ENCODE data around the gene IPO5.
"Not testable (repeated sequence)": the region's sequence is repeated elsewhere in the genome, so short reads cannot be mapped to it uniquely, and the experiment has no call there.

The IPO5 gene

GRCh38 chr13:98004997-98005396 lies 51.5 kb downstream of the IPO5 start:
- not testable (repeated sequence) for DNase-seq; H3K4me3 ChIP-seq (ENCODE audit: insufficient read depth, low read depth, low read length, poor library complexity, severe bottlenecking); H3K27me3 ChIP-seq (replicated peaks; ENCODE audit: control insufficient read depth, insufficient read depth, low read length, poor library complexity, severe bottlenecking); H3K27ac ChIP-seq (ENCODE audit: insufficient read depth, low read length, poor library complexity, severe bottlenecking); H3K9me3 ChIP-seq (ENCODE audit: control insufficient read depth, low read length); H3K4me1 ChIP-seq (ENCODE audit: control insufficient read depth, insufficient read depth, low read length, poor library complexity, severe bottlenecking)
- peaks cover 83% of the 10 kb centered on the region for H3K36me3 ChIP-seq (ENCODE audit: control insufficient read depth, insufficient read depth, low read length)

- no peak overlapping the region for H3K4me3 ChIP-seq (ENCODE audit: insufficient read depth, low read depth, low read length, poor library complexity, severe bottlenecking)
- H3K4me1 ChIP-seq (ENCODE audit: control insufficient read depth, insufficient read depth, low read length, poor library complexity, severe bottlenecking): no peaks in the 10 kb centered on the region
- no peak overlapping the region for H3K27ac ChIP-seq (ENCODE audit: insufficient read depth, low read length, poor library complexity, severe bottlenecking)
- no peak for DNase-seq
- peaks cover 77% of the 10 kb centered on the region for H3K36me3 ChIP-seq (ENCODE audit: control insufficient read depth, insufficient read depth, low read length)
- H3K27me3 ChIP-seq (replicated peaks; ENCODE audit: control insufficient read depth, insufficient read depth, low read length, poor library complexity, severe bottlenecking): no peaks in the 10 kb centered on the region
- H3K9me3 ChIP-seq (ENCODE audit: control insufficient read depth, low read length): no peaks in the 10 kb centered on the region
These were observed 53.5 kb downstream of the IPO5 start for GRCh38 chr13:98007001-98007400.

- no peaks in the 10 kb centered on the region for H3K9me3 ChIP-seq (ENCODE audit: control insufficient read depth, low read length)
- H3K4me1 ChIP-seq (ENCODE audit: control insufficient read depth, insufficient read depth, low read length, poor library complexity, severe bottlenecking): no peaks in the 10 kb centered on the region
- no peak for DNase-seq
- no peaks in the 10 kb centered on the region for H3K27me3 ChIP-seq (replicated peaks; ENCODE audit: control insufficient read depth, insufficient read depth, low read length, poor library complexity, severe bottlenecking)
- no peak overlapping the region for H3K4me3 ChIP-seq (ENCODE audit: insufficient read depth, low read depth, low read length, poor library complexity, severe bottlenecking)
- no peak overlapping the region for H3K27ac ChIP-seq (ENCODE audit: insufficient read depth, low read length, poor library complexity, severe bottlenecking)
- peaks cover 71% of the 10 kb centered on the region for H3K36me3 ChIP-seq (ENCODE audit: control insufficient read depth, insufficient read depth, low read length)
These were observed 59.8 kb downstream of the IPO5 start for GRCh38 chr13:98013241-98013640.

- Histone ChIP-seq H3K9me3 (ENCODE audit: control insufficient read depth, low read length) (no peaks in the 10 kb centered on the region), H3K36me3 (ENCODE audit: control insufficient read depth, insufficient read depth, low read length) (peaks cover 62% of the 10 kb centered on the region), H3K4me1 (ENCODE audit: control insufficient read depth, insufficient read depth, low read length, poor library complexity, severe bottlenecking) (no peaks in the 10 kb centered on the region), H3K27ac (ENCODE audit: insufficient read depth, low read length, poor library complexity, severe bottlenecking) (no peak overlapping the region), H3K27me3 (replicated peaks; ENCODE audit: control insufficient read depth, insufficient read depth, low read length, poor library complexity, severe bottlenecking) (no peaks in the 10 kb centered on the region), H3K4me3 (ENCODE audit: insufficient read depth, low read depth, low read length, poor library complexity, severe bottlenecking) (no peak overlapping the region)
- no peak for DNase-seq
These were observed 61.3 kb downstream of the IPO5 start for GRCh38 chr13:98014766-98015165.

- Histone ChIP-seq H3K36me3 (ENCODE audit: control insufficient read depth, insufficient read depth, low read length) (peaks cover 55% of the 10 kb centered on the region), H3K27me3 (replicated peaks; ENCODE audit: control insufficient read depth, insufficient read depth, low read length, poor library complexity, severe bottlenecking) (no peaks in the 10 kb centered on the region), H3K9me3 (ENCODE audit: control insufficient read depth, low read length) (no peaks in the 10 kb centered on the region), H3K4me1 (ENCODE audit: control insufficient read depth, insufficient read depth, low read length, poor library complexity, severe bottlenecking) (no peaks in the 10 kb centered on the region), H3K4me3 (ENCODE audit: insufficient read depth, low read depth, low read length, poor library complexity, severe bottlenecking) (no peak overlapping the region), H3K27ac (ENCODE audit: insufficient read depth, low read length, poor library complexity, severe bottlenecking) (no peak overlapping the region)
- DNase-seq: no peak
These were observed 64.8 kb downstream of the IPO5 start for GRCh38 chr13:98018293-98018692.

GRCh38 chr13:98019186-98019585 lies 65.7 kb downstream of the IPO5 start:
- H3K27me3 ChIP-seq (replicated peaks; ENCODE audit: control insufficient read depth, insufficient read depth, low read length, poor library complexity, severe bottlenecking): no peaks in the 10 kb centered on the region
- peaks cover 49% of the 10 kb centered on the region for H3K36me3 ChIP-seq (ENCODE audit: control insufficient read depth, insufficient read depth, low read length)
- H3K27ac ChIP-seq (ENCODE audit: insufficient read depth, low read length, poor library complexity, severe bottlenecking): no peak overlapping the region
- DNase-seq: no peak
- no peaks in the 10 kb centered on the region for H3K9me3 ChIP-seq (ENCODE audit: control insufficient read depth, low read length)
- H3K4me1 ChIP-seq (ENCODE audit: control insufficient read depth, insufficient read depth, low read length, poor library complexity, severe bottlenecking): no peaks in the 10 kb centered on the region
- H3K4me3 ChIP-seq (ENCODE audit: insufficient read depth, low read depth, low read length, poor library complexity, severe bottlenecking): no peak overlapping the region

- Histone ChIP-seq H3K9me3 (ENCODE audit: control insufficient read depth, low read length) (no peaks in the 10 kb centered on the region), H3K27ac (ENCODE audit: insufficient read depth, low read length, poor library complexity, severe bottlenecking) (no peak overlapping the region), H3K36me3 (ENCODE audit: control insufficient read depth, insufficient read depth, low read length) (peaks cover 43% of the 10 kb centered on the region), H3K4me1 (ENCODE audit: control insufficient read depth, insufficient read depth, low read length, poor library complexity, severe bottlenecking) (no peaks in the 10 kb centered on the region), H3K4me3 (ENCODE audit: insufficient read depth, low read depth, low read length, poor library complexity, severe bottlenecking) (no peak overlapping the region), H3K27me3 (replicated peaks; ENCODE audit: control insufficient read depth, insufficient read depth, low read length, poor library complexity, severe bottlenecking) (no peaks in the 10 kb centered on the region)
- DNase-seq: no peak
These were observed 66.8 kb downstream of the IPO5 start for GRCh38 chr13:98020271-98020670.

- DNase-seq: no peak
- Histone ChIP-seq H3K36me3 (ENCODE audit: control insufficient read depth, insufficient read depth, low read length) (peaks cover 33% of the 10 kb centered on the region), H3K4me3 (ENCODE audit: insufficient read depth, low read depth, low read length, poor library complexity, severe bottlenecking) (no peak overlapping the region), H3K4me1 (ENCODE audit: control insufficient read depth, insufficient read depth, low read length, poor library complexity, severe bottlenecking) (no peaks in the 10 kb centered on the region), H3K27ac (ENCODE audit: insufficient read depth, low read length, poor library complexity, severe bottlenecking) (no peak overlapping the region), H3K27me3 (replicated peaks; ENCODE audit: control insufficient read depth, insufficient read depth, low read length, poor library complexity, severe bottlenecking) (no peaks in the 10 kb centered on the region), H3K9me3 (ENCODE audit: control insufficient read depth, low read length) (no peaks in the 10 kb centered on the region)
These were observed 68.7 kb downstream of the IPO5 start for GRCh38 chr13:98022210-98022609.

GRCh38 chr13:98025480-98026025 lies 72.1 kb downstream of the IPO5 start:
- no peaks in the 10 kb centered on the region for H3K9me3 ChIP-seq (ENCODE audit: control insufficient read depth, low read length)
- no peaks in the 10 kb centered on the region for H3K27me3 ChIP-seq (replicated peaks; ENCODE audit: control insufficient read depth, insufficient read depth, low read length, poor library complexity, severe bottlenecking)
- H3K4me1 ChIP-seq (ENCODE audit: control insufficient read depth, insufficient read depth, low read length, poor library complexity, severe bottlenecking): no peaks in the 10 kb centered on the region
- no peak overlapping the region for H3K4me3 ChIP-seq (ENCODE audit: insufficient read depth, low read depth, low read length, poor library complexity, severe bottlenecking)
- peaks cover 14% of the 10 kb centered on the region for H3K36me3 ChIP-seq (ENCODE audit: control insufficient read depth, insufficient read depth, low read length)
- no peak for DNase-seq
- no peak overlapping the region for H3K27ac ChIP-seq (ENCODE audit: insufficient read depth, low read length, poor library complexity, severe bottlenecking)

GRCh38 chr13:98026457-98026857 lies 73.0 kb downstream of the IPO5 start:
- Histone ChIP-seq H3K9me3 (ENCODE audit: control insufficient read depth, low read length) (no peaks in the 10 kb centered on the region), H3K27ac (ENCODE audit: insufficient read depth, low read length, poor library complexity, severe bottlenecking) (no peak overlapping the region), H3K4me3 (ENCODE audit: insufficient read depth, low read depth, low read length, poor library complexity, severe bottlenecking) (no peak overlapping the region), H3K4me1 (ENCODE audit: control insufficient read depth, insufficient read depth, low read length, poor library complexity, severe bottlenecking) (no peaks in the 10 kb centered on the region), H3K27me3 (replicated peaks; ENCODE audit: control insufficient read depth, insufficient read depth, low read length, poor library complexity, severe bottlenecking) (no peaks in the 10 kb centered on the region), H3K36me3 (ENCODE audit: control insufficient read depth, insufficient read depth, low read length) (peaks cover 7% of the 10 kb centered on the region)
- DNase-seq: no peak
